GM13976 (cell line): Measurements from ENCODE around the gene OR10P1.

Experiments
- DNase-seq: peaks from one replicate; pipeline ENCODE4 v3.0.0; 2012; ENCODE audit warnings: low spot score
- in situ Hi-C: fragments of 300-500 bp; cut with MboI; formaldehyde crosslinking; loops from one replicate; pipeline ENCODE4 v1.12.0; 2022; ENCODE audit warnings: low sequenced_read_pairs, mixed read lengths, inconsistent platforms; ENCODE audit not compliant: unreplicated experiment
- TF ChIP-seq, protein P1 (sequence below): IDR thresholded peaks from 2 replicates; pipeline ENCODE4 v1.5.1; 2012; ENCODE audit warnings: borderline replicate concordance, mild to moderate bottlenecking; ENCODE audit not compliant: insufficient read depth; ENCODE audit errors: extremely low read depth, missing control alignments, control extremely low read depth

The OR10P1 gene

DNA sequence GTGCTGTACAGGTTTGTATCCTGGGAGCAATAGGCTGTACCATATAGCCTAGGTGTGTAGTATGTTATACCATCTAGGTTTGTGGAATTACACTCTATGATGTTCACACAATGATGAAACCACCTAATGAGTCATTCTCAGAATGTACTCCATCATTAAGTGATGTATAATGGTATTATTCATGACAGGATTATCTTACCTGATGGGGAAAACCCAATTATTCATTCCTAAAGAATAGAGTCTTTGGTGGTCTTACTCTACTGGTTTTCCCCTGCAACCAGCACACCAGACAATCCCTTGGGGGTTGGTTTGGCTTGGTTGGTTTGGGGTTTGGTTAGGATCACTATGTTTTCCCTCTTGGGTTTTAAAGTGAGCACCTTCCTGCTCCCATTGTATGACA, 12.6 kb upstream of the OR10P1 start:
- in situ Hi-C loops, result no loop called here
- TF ChIP-seq, protein P1, sequence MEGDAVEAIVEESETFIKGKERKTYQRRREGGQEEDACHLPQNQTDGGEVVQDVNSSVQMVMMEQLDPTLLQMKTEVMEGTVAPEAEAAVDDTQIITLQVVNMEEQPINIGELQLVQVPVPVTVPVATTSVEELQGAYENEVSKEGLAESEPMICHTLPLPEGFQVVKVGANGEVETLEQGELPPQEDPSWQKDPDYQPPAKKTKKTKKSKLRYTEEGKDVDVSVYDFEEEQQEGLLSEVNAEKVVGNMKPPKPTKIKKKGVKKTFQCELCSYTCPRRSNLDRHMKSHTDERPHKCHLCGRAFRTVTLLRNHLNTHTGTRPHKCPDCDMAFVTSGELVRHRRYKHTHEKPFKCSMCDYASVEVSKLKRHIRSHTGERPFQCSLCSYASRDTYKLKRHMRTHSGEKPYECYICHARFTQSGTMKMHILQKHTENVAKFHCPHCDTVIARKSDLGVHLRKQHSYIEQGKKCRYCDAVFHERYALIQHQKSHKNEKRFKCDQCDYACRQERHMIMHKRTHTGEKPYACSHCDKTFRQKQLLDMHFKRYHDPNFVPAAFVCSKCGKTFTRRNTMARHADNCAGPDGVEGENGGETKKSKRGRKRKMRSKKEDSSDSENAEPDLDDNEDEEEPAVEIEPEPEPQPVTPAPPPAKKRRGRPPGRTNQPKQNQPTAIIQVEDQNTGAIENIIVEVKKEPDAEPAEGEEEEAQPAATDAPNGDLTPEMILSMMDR, result no peak
- DNase-seq, result no peak

DNA sequence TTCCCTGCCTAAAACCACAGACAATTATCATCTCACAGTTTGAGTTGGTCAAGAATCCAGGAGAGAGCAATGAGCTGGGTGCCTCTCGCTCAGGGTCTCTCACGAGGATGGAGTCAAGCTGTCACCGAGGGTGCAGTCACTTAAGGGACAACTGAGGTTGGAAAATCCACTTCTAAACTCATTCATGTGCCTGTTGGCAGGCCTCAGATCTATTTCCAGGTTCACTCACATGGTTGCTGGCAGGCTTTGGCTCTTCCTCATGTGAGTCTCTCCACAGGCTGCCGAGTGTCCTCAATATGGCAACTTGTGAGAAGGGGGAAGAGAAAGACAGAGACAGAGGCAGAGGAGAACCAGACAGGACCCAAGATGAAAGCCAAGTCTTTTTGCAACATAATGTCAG, 10.5 kb upstream of the OR10P1 start:
- DNase-seq, result no peak
- in situ Hi-C loops, result no loop called here
- TF ChIP-seq, protein P1, result no peak

DNA sequence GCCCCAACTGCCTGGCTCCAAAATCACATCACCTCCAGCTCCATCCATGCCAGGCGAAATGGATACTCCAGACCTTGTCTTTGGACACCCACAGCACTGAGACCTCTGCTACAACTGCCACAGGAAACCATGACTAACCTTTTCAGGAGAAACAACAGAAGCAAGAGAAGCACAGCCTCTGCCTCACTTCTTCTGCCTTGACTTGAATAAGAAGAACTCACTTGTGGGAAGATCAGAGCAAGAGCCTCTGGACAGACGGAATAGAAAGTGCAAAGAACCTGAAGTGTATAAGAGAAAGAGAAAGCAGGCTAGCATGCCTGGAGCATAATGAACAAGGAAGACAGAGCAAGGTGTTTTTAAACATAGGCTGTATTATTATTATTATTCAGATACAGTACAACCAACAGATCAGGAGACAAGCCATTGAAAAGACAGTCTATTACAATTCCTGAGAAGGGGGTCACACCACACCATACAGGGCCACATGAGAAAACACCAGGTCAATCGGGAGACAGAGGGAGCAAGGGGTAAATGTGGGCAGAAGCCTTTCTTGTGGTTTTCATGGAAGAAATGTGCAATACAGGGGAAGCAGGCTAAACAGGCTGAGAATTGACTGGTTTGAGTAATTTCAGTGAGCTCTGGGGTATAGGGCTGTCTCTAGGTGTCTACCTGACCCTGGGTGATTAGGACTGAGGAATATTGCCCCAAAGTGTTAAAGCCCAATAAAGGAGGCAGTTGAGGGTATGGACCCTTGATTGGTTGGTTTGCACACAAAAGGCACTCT, 7.4 kb upstream of the OR10P1 start:
- DNase-seq, result no peak
- in situ Hi-C loops, result no loop called here
- TF ChIP-seq, protein P1, result no peak

DNA sequence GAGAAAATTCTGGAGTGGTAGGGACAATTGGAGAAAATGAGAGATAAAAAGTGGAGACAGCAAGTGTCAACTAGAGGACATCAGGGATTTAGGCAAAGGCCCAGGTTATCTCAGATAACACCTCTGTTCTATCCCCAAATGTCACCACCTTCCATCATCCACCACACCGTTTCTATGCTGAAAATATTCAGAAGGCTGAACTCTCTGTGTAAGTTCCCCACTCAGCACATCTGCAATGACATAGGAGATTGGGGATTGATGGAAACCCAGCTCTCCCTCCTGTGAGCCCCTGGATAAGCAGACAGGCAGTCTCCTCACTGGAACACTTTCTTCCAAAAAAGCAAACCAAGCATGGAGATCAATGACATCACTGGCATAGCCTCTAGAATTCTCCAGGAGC, 5.6 kb upstream of the OR10P1 start:
- TF ChIP-seq, protein P1, result no peak
- no peak for DNase-seq
- in situ Hi-C loops, result no loop called here

DNA sequence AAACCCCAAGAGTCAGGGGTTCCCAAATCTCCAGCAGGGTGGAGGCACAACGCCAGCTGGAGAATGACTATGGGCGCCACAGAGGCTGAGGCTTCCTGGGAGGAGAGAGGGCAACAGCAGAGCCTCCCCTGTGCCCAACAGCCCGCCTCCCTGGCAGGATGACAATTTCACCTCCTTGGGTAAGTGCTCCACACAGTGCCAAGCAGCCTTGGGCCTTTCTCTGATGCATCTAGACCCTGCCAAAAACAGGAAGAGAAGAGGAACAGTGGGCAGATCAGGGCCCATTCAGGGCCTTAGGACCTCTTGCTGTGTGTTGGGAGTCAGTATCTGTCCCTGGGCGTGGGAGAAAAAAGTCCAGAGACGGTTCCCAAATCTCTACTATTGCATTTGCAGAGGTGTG, 5.0 kb upstream of the OR10P1 start:
- DNase-seq, result no peak
- TF ChIP-seq, protein P1, result no peak
- in situ Hi-C loops, result no loop called here

DNA sequence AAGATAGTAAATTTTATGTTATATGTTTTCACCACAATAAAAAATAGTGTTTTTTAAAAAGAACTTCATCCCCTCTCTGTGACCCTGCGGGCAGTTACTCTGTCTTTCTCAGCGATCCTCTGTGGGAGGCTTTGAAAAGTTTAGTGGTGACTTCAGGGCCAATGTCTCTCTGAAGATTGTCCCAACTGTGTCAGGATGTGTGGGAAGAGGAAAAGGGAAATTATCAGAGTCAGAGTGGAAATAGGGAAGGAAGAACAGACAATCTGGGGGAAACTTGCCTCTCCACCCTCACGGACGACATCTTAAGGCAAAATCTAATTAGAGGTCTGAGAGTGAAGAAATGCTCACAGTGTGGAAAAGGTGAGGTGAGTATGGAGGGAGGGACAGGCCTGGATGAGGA, 3.5 kb upstream of the OR10P1 start:
- TF ChIP-seq, protein P1, result no peak
- no peak for DNase-seq
- in situ Hi-C loops, result no loop called here

DNA sequence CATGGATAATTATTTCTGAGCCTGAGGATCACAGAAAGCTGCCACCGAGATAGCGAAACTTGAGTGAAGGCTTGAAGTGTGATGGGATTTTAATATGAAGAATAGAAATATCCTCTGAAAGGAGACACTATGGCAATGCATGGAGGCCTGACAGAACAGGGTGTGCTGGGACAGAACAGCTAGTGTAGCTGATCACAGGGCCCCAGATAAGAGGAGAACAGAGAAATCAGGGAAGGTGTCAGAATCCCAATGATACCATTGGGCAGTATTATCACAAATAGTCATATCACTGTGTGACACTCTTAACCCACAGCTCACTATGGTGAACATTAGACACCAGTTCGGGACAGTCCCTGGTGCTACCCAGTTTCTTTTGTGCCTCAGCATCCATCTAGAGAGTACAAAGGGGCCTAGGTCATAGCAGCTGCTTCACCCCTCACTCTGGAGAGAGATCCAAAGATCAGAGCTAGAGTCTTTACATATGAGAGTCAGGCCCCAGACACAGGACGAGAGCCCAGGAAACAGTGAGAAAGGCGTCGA, 506 bp upstream of the OR10P1 start:
- TF ChIP-seq, protein P1, result no peak
- DNase-seq, result no peak
- in situ Hi-C loops, result no loop called here
